ENCODE data around the gene GRIN2A.

GRIN2A gene

GRCh38 chr16:9911231-9911630, 271.0 kb downstream of the GRIN2A start:
- no peak overlapping the region for H3K27ac ChIP-seq (ENCODE audit: low read length)
- H3K9me3 ChIP-seq (ENCODE audit: control insufficient read depth in 1 of 2, low read length in 2 of 2) = no peaks in the 10 kb centered on the region
- no peaks in the 10 kb centered on the region for H3K27me3 ChIP-seq (ENCODE audit: low read depth, low read length)
- no peaks in the 10 kb centered on the region for H3K36me3 ChIP-seq (ENCODE audit: control insufficient read depth in 1 of 2, insufficient read depth in 2 of 2, low read length in 2 of 2)
- H3K4me3 ChIP-seq (ENCODE audit: low read depth in 1 of 2, low read length in 2 of 2) = no peak overlapping the region
- peaks cover 0 to 4% of the 10 kb centered on the region in 2 donors for H3K4me1 ChIP-seq (ENCODE audit: control insufficient read depth in 1 of 2, insufficient read depth in 2 of 2, low read length in 2 of 2)

DNA sequence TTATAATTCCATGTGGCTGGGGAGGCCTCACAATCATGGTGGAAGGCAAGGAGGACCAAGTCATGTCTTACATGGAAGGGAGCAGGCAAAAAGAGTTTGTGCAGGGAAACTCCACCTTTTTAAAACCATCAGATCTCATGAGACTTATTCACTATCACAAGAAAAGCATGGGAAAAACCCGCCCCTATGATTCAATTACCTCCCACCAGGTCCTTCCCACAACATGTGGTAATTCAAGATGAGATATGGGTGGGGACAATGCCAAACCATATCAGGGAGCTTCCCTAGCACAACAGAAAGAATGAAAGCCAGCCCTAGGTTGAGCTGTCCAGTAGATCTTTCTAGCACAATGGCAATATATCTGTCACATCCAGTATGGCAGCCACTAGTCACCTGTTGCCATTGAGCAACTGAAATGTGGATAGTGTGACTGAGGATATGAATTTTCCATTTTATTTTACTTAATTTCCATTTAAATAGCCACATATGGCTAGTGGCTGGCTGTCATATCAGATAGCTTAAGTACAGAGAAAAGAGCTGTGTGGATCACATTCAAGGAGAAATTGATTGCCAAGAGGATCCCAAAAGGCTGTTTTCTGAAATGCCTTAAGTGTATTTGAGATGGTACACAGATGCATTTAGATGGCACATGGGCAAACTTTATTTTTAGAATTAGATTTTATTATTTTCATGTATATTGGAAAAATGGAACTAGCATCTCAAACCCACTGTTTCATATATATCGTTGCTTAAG, 273.0 kb downstream of the GRIN2A start:
- Histone ChIP-seq H3K36me3 (ENCODE audit: control insufficient read depth in 1 of 2, insufficient read depth in 2 of 2, low read length in 2 of 2) (no peaks in the 10 kb centered on the region), H3K27ac (ENCODE audit: low read length) (no peak overlapping the region), H3K27me3 (ENCODE audit: low read depth, low read length) (no peaks in the 10 kb centered on the region), H3K9me3 (ENCODE audit: control insufficient read depth in 1 of 2, low read length in 2 of 2) (no peaks in the 10 kb centered on the region), H3K4me1 (ENCODE audit: control insufficient read depth in 1 of 2, insufficient read depth in 2 of 2, low read length in 2 of 2) (peaks cover 0 to 2% of the 10 kb centered on the region in 2 donors), H3K4me3 (ENCODE audit: low read depth in 1 of 2, low read length in 2 of 2) (no peak overlapping the region)

- H3K27me3 ChIP-seq (ENCODE audit: low read depth, low read length) = no peaks in the 10 kb centered on the region
- H3K36me3 ChIP-seq (ENCODE audit: control insufficient read depth in 1 of 2, insufficient read depth in 2 of 2, low read length in 2 of 2) = no peaks in the 10 kb centered on the region
- H3K9me3 ChIP-seq (ENCODE audit: control insufficient read depth in 1 of 2, low read length in 2 of 2) = no peaks in the 10 kb centered on the region
- no peak overlapping the region for H3K4me3 ChIP-seq (ENCODE audit: low read depth in 1 of 2, low read length in 2 of 2)
- H3K4me1 ChIP-seq (ENCODE audit: control insufficient read depth in 1 of 2, insufficient read depth in 2 of 2, low read length in 2 of 2) = no peaks in the 10 kb centered on the region
- H3K27ac ChIP-seq (ENCODE audit: low read length) = no peak overlapping the region
Measured at GRCh38 chr16:9908613-9909012, 273.6 kb downstream of the GRIN2A start.

GRCh38 chr16:9907752-9908151, 274.5 kb downstream of the GRIN2A start:
- Histone ChIP-seq H3K27ac (ENCODE audit: low read length) (no peak overlapping the region), H3K4me3 (ENCODE audit: low read depth in 1 of 2, low read length in 2 of 2) (no peak overlapping the region), H3K36me3 (ENCODE audit: control insufficient read depth in 1 of 2, insufficient read depth in 2 of 2, low read length in 2 of 2) (no peaks in the 10 kb centered on the region), H3K4me1 (ENCODE audit: control insufficient read depth in 1 of 2, insufficient read depth in 2 of 2, low read length in 2 of 2) (no peaks in the 10 kb centered on the region), H3K9me3 (ENCODE audit: control insufficient read depth in 1 of 2, low read length in 2 of 2) (no peaks in the 10 kb centered on the region), H3K27me3 (ENCODE audit: low read depth, low read length) (no peaks in the 10 kb centered on the region)

- Histone ChIP-seq H3K4me3 (ENCODE audit: low read depth in 1 of 2, low read length in 2 of 2) (no peak overlapping the region), H3K27me3 (ENCODE audit: low read depth, low read length) (no peaks in the 10 kb centered on the region), H3K36me3 (ENCODE audit: control insufficient read depth in 1 of 2, insufficient read depth in 2 of 2, low read length in 2 of 2) (no peaks in the 10 kb centered on the region), H3K27ac (ENCODE audit: low read length) (no peak overlapping the region), H3K9me3 (ENCODE audit: control insufficient read depth in 1 of 2, low read length in 2 of 2) (no peaks in the 10 kb centered on the region), H3K4me1 (ENCODE audit: control insufficient read depth in 1 of 2, insufficient read depth in 2 of 2, low read length in 2 of 2) (no peaks in the 10 kb centered on the region)
Measured at GRCh38 chr16:9906218-9906617, 276.0 kb downstream of the GRIN2A start.

DNA sequence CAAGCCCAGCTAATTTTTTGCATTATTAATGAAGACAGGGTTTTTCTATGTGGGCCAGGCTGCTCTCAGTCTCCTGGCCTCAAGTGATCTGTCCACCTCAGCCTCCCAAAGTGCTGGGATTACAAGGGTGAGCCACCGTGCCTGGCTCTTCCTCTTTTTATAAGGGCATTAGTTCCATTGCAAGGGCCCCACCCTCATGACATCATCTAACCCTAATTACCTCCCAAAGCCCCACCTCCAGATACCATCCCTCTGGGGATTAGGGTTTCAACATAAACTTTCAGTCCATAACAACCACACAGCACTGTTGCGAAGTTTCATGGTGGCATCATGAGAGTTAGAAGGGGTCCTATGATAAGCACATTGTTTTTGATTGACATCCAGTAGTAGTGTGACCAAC, 277.7 kb downstream of the GRIN2A start:
- Histone ChIP-seq H3K27ac (ENCODE audit: low read length) (no peak overlapping the region), H3K4me1 (ENCODE audit: control insufficient read depth in 1 of 2, insufficient read depth in 2 of 2, low read length in 2 of 2) (no peaks in the 10 kb centered on the region), H3K36me3 (ENCODE audit: control insufficient read depth in 1 of 2, insufficient read depth in 2 of 2, low read length in 2 of 2) (no peaks in the 10 kb centered on the region), H3K27me3 (ENCODE audit: low read depth, low read length) (no peaks in the 10 kb centered on the region), H3K9me3 (ENCODE audit: control insufficient read depth in 1 of 2, low read length in 2 of 2) (no peaks in the 10 kb centered on the region), H3K4me3 (ENCODE audit: low read depth in 1 of 2, low read length in 2 of 2) (no peak overlapping the region)

GRCh38 chr16:9900576-9900975, 281.7 kb downstream of the GRIN2A start:
- Histone ChIP-seq H3K9me3 (ENCODE audit: control insufficient read depth in 1 of 2, low read length in 2 of 2) (no peaks in the 10 kb centered on the region), H3K27me3 (ENCODE audit: low read depth, low read length) (no peaks in the 10 kb centered on the region), H3K4me3 (ENCODE audit: low read depth in 1 of 2, low read length in 2 of 2) (no peak overlapping the region), H3K27ac (ENCODE audit: low read length) (no peak overlapping the region), H3K36me3 (ENCODE audit: control insufficient read depth in 1 of 2, insufficient read depth in 2 of 2, low read length in 2 of 2) (no peaks in the 10 kb centered on the region), H3K4me1 (ENCODE audit: control insufficient read depth in 1 of 2, insufficient read depth in 2 of 2, low read length in 2 of 2) (no peaks in the 10 kb centered on the region)

DNA sequence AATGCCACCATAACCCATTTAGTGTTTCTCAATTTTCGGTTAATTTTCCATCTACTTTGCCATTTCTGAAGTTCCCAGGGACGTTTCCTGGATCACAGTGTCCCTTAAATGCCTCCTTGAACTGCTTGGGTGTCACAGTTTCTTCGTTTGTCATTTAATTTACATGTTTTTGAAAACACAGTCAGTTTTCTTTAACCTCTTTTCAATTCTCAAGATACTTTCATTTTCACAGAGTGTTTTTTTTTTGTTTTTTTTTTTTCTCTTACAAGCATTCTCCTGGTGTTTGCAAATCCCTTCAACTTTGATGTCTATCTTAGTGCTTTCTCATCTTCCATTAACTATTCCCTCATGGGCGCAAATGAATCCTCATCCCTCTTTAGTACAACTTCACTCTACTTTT, 283.7 kb downstream of the GRIN2A start:
- H3K27ac ChIP-seq (ENCODE audit: low read length) = no peak overlapping the region
- H3K9me3 ChIP-seq (ENCODE audit: control insufficient read depth in 1 of 2, low read length in 2 of 2) = no peaks in the 10 kb centered on the region
- no peak overlapping the region for H3K4me3 ChIP-seq (ENCODE audit: low read depth in 1 of 2, low read length in 2 of 2)
- no peaks in the 10 kb centered on the region for H3K27me3 ChIP-seq (ENCODE audit: low read depth, low read length)
- H3K36me3 ChIP-seq (ENCODE audit: control insufficient read depth in 1 of 2, insufficient read depth in 2 of 2, low read length in 2 of 2) = no peaks in the 10 kb centered on the region
- H3K4me1 ChIP-seq (ENCODE audit: control insufficient read depth in 1 of 2, insufficient read depth in 2 of 2, low read length in 2 of 2) = no peaks in the 10 kb centered on the region

- H3K4me3 ChIP-seq (ENCODE audit: low read depth in 1 of 2, low read length in 2 of 2) = no peak overlapping the region
- H3K36me3 ChIP-seq (ENCODE audit: control insufficient read depth in 1 of 2, insufficient read depth in 2 of 2, low read length in 2 of 2) = no peaks in the 10 kb centered on the region
- H3K27ac ChIP-seq (ENCODE audit: low read length) = no peak overlapping the region
- no peaks in the 10 kb centered on the region for H3K27me3 ChIP-seq (ENCODE audit: low read depth, low read length)
- no peaks in the 10 kb centered on the region for H3K4me1 ChIP-seq (ENCODE audit: control insufficient read depth in 1 of 2, insufficient read depth in 2 of 2, low read length in 2 of 2)
- H3K9me3 ChIP-seq (ENCODE audit: control insufficient read depth in 1 of 2, low read length in 2 of 2) = no peaks in the 10 kb centered on the region
Measured at GRCh38 chr16:9898124-9898523, 284.1 kb downstream of the GRIN2A start.

DNA sequence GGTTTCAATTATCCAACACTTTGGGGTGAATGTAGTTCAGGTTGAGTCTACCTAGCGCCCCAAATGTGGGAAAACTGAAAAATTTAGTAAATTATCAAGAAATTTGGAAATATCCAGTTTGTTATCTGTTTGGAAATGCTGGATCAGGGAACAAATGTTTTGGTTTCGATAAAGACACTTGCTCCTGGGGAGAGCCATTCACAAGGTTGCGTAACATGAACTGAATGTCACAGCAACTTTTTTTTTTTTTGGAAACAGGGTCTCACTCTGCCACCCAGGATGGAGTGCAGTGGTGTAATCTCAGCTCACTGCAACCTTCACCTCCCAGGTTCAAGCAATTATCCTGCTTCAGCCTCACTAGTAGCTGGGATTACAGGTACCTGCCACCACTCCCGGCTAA, 286.4 kb downstream of the GRIN2A start:
- Histone ChIP-seq H3K4me1 (ENCODE audit: control insufficient read depth in 1 of 2, insufficient read depth in 2 of 2, low read length in 2 of 2) (no peaks in the 10 kb centered on the region), H3K4me3 (ENCODE audit: low read depth in 1 of 2, low read length in 2 of 2) (no peak overlapping the region), H3K27ac (ENCODE audit: low read length) (no peak overlapping the region), H3K9me3 (ENCODE audit: control insufficient read depth in 1 of 2, low read length in 2 of 2) (no peaks in the 10 kb centered on the region), H3K27me3 (ENCODE audit: low read depth, low read length) (no peaks in the 10 kb centered on the region), H3K36me3 (ENCODE audit: control insufficient read depth in 1 of 2, insufficient read depth in 2 of 2, low read length in 2 of 2) (no peaks in the 10 kb centered on the region)

DNA sequence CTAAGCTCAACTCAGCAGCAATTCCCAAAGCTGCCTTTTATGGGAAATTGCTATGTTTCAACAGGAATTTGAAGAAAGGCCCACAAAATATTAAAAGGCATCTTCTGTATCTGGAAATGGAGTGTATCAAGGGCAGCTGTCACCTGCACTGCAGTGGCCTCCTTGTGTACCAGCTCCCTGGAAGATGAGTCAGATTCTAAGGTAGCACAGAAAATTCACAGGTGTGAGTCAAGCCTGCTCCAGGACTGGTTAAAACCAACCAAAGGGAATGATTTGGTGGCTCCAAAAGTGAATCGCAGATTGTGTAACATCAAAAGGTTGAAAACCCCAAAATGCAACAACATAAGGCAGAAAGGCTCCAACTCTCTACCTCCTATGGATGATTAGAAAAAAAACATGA, 296.4 kb downstream of the GRIN2A start:
- Histone ChIP-seq H3K4me3 (ENCODE audit: low read depth in 1 of 2, low read length in 2 of 2) (no peak overlapping the region), H3K9me3 (ENCODE audit: control insufficient read depth in 1 of 2, low read length in 2 of 2) (no peaks in the 10 kb centered on the region), H3K36me3 (ENCODE audit: control insufficient read depth in 1 of 2, insufficient read depth in 2 of 2, low read length in 2 of 2) (no peaks in the 10 kb centered on the region), H3K4me1 (ENCODE audit: control insufficient read depth in 1 of 2, insufficient read depth in 2 of 2, low read length in 2 of 2) (no peaks in the 10 kb centered on the region), H3K27ac (ENCODE audit: low read length) (no peak overlapping the region), H3K27me3 (ENCODE audit: low read depth, low read length) (no peaks in the 10 kb centered on the region)

DNA sequence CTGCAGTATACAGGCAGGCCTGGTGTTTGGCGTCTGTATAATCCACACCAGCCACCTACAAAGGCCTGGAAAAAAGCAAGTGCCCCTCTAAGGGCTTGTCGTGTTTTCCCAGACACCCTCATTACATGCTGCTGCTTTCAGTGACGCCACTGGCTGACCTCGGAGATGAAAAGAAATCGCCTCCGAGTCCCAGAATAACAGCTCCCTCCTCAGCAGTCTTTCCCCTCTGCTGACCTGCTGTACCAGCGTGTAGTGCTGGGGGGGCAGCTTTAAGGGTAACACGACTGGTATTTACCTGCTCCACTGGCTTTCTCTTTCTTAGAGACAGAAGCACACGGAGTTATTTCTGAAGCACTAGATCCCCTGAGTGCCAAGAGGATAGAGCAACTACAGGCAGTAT, 296.8 kb downstream of the GRIN2A start:
- no peaks in the 10 kb centered on the region for H3K9me3 ChIP-seq (ENCODE audit: control insufficient read depth in 1 of 2, low read length in 2 of 2)
- no peaks in the 10 kb centered on the region for H3K4me1 ChIP-seq (ENCODE audit: control insufficient read depth in 1 of 2, insufficient read depth in 2 of 2, low read length in 2 of 2)
- H3K27ac ChIP-seq (ENCODE audit: low read length) = no peak overlapping the region

More for the DNA sequence above, 296.8 kb downstream of the GRIN2A start:
- H3K36me3 ChIP-seq (ENCODE audit: control insufficient read depth in 1 of 2, insufficient read depth in 2 of 2, low read length in 2 of 2) = no peaks in the 10 kb centered on the region
- H3K4me3 ChIP-seq (ENCODE audit: low read depth in 1 of 2, low read length in 2 of 2) = no peak overlapping the region
- no peaks in the 10 kb centered on the region for H3K27me3 ChIP-seq (ENCODE audit: low read depth, low read length)

All from muscle layer of duodenum (tissue), 2 donors.